Measurements from ENCODE around the gene SURF2. TPM values are rescaled to one million over a fixed set of nuclear protein-coding genes. Genes with fewer than 3 reads are reported as not detected.

Gene SURF2
- total RNA-seq, 3 donors from 2014 or later: 8.7 to 15.0 (median 11.4) TPM

DNA sequence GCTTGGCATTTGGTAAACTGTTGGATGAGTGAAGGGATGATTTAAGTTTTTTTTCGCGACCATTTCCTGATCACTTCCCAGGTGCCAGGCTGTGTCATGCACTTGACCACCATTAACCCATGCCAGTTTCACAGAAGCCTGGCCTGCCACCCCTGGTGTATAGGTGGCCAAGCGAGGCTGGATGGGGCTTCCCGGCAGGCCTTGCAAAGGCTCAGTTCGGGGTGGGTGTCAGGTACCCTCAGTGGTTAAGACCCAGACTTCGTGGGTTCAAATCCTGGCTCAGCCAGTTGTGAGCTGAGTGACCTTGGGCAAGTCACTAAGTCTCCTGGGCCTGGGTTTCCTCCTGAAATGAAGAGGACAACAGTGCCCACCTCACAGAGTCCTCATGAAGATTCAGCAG lies 10.8 kb upstream of the SURF2 start:
- intact Hi-C loops (cut with DNase I, micrococcal nuclease): no loop called here
- no peak overlapping the region for H3K4me3 ChIP-seq
- no peak for ATAC-seq
- no peak for DNase-seq
- peaks cover 19% of the 10 kb centered on the region for H3K4me1 ChIP-seq (ENCODE audit: low read depth)
- no peaks in the 10 kb centered on the region for H3K9me3 ChIP-seq
- H3K36me3 ChIP-seq (ENCODE audit: low read depth): peaks cover 9% of the 10 kb centered on the region
- TF ChIP-seq, protein P1, sequence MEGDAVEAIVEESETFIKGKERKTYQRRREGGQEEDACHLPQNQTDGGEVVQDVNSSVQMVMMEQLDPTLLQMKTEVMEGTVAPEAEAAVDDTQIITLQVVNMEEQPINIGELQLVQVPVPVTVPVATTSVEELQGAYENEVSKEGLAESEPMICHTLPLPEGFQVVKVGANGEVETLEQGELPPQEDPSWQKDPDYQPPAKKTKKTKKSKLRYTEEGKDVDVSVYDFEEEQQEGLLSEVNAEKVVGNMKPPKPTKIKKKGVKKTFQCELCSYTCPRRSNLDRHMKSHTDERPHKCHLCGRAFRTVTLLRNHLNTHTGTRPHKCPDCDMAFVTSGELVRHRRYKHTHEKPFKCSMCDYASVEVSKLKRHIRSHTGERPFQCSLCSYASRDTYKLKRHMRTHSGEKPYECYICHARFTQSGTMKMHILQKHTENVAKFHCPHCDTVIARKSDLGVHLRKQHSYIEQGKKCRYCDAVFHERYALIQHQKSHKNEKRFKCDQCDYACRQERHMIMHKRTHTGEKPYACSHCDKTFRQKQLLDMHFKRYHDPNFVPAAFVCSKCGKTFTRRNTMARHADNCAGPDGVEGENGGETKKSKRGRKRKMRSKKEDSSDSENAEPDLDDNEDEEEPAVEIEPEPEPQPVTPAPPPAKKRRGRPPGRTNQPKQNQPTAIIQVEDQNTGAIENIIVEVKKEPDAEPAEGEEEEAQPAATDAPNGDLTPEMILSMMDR (IDR thresholded peaks at IDR 0.05): no peak

DNA sequence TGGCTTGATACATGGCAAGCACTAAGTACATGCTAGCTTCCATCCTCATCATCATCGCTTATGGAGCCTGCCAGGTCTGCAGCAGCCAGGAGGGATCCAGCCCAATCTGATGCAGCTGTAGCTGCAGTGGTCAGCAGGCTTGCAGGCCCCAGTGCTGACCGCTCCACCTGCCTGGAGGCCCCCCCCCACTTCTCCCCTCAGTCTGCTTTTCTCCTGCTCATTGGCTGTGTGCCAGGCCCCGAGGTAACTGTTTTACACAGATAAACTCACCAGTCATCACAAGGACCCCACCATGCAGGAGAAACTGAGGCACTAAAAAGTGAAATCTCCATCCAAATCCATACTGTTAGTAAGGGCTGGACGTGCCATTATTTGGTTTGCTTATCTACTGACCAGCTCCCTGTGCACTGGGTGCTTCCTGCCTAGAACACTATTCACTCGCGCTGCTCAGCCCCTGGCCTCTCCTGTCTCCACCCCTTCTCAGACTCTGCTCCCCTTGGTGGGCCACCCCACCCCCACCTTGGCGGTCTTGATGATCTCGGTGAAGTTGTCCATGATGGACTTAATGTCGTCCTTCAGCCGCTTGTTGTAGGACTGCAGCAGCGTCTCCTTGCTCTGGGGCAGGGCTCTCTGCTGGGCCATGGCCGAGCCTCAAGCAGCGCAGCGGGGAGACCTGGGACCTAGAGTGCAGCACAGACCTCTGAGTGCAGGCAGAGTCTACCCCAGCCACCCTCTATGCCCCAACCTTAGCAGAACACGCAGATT lies 10.1 kb upstream of the SURF2 start:
- DNase-seq: no peak
- no peak overlapping the region for H3K4me3 ChIP-seq
- intact Hi-C loops (cut with DNase I, micrococcal nuclease): no loop called here
- H3K36me3 ChIP-seq (ENCODE audit: low read depth): peaks cover 14% of the 10 kb centered on the region
- H3K9me3 ChIP-seq: no peaks in the 10 kb centered on the region
- no peak for ATAC-seq
- TF ChIP-seq, protein P1 (IDR thresholded peaks at IDR 0.05): no peak
- H3K4me1 ChIP-seq (ENCODE audit: low read depth): peaks cover 19% of the 10 kb centered on the region

DNA sequence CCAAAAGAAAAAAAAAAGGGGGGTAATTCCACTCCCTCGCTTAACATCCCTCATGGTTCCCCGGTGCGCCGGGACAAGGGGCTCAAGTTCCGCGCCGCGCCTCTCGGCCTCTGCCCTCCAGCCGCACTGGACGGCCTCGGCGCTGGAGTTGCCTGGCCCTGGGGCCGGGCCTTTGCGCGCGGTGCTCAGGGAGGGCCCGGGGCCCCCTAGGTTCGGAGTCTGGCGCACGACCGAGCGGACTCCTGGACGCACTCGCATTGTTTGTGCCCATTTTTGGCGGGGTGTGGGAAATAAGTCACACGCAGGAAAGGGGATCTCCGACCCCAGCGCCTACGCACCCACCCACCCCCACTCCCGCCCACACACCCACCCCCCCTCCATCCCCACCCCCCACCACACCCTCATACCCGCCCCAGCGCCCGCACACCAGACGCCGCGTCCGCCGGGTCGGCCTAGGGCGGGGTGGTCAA lies 8.8 kb upstream of the SURF2 start:
- Histone ChIP-seq H3K4me3 (peak overlapping the region; percentile 95), H3K36me3 (ENCODE audit: low read depth) (peaks cover 20% of the 10 kb centered on the region), H3K4me1 (ENCODE audit: low read depth) (peaks cover 19% of the 10 kb centered on the region), H3K9me3 (no peaks in the 10 kb centered on the region)
- ATAC-seq: peak; percentile 69
- TF ChIP-seq, protein P1 (IDR thresholded peaks at IDR 0.05): no peak
- intact Hi-C loops (cut with DNase I, micrococcal nuclease): no loop called here
- peak in 2 of 3 donors; percentile 48 to 71 for DNase-seq

DNA sequence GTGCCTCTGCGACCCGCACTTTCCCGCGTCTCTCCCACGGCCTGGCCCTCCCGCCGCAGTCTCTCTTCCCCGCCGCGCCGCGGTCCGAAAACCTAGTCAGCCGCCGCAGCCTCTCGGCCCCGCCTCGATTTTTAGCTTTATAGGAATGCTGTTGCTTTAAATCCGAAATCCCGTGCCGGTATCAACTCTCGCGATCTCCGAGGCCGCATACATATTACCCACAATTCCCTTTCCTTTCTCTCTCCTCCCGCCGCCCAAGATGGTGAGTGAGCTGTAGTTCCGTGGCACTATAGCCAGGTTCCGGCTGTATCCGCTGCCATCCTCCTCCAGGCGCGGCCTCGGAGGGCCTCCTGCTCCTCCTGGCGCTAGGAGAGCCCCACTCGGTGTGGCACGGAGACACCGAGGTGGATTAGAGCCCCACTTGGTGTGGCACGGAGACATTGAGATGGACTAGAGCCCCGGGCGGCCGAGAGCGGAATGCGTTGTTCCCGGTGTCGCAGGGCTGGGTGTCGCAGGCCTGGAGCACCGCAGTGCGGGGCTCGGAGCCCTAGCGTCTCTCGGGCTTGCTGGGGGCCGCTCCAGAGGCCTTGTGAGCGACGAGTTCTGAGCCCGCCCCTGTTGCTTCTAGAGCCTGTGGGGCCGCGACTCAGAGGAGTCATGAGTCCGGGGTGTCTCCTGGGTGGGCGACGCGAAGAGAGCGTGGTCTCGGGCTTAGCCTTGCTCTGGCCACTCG lies 8.2 kb upstream of the SURF2 start, which contains the start of the genes MED22 and RPL7A:
Gene MED22 (minus strand): TSS at position 147 of the 733 bp plus-strand sequence. CDS start 1,469 bp downstream, outside the sequence.
Gene RPL7A (plus strand): TSS at position 234 of the 733 bp plus-strand sequence. CDS start 26 bp downstream, at position 260.
- Histone ChIP-seq H3K4me1 (ENCODE audit: low read depth) (peaks cover 19% of the 10 kb centered on the region), H3K36me3 (ENCODE audit: low read depth) (peaks cover 21% of the 10 kb centered on the region), H3K9me3 (no peaks in the 10 kb centered on the region), H3K4me3 (peak within 1 kb of the TSS; percentile 95)
- intact Hi-C loops (cut with DNase I, micrococcal nuclease): no loop called here
- peak; percentile 94 to 98 (median 94) for DNase-seq
- peak; percentile 94 for ATAC-seq
- TF ChIP-seq, protein P1 (IDR thresholded peaks at IDR 0.05): no peak

DNA sequence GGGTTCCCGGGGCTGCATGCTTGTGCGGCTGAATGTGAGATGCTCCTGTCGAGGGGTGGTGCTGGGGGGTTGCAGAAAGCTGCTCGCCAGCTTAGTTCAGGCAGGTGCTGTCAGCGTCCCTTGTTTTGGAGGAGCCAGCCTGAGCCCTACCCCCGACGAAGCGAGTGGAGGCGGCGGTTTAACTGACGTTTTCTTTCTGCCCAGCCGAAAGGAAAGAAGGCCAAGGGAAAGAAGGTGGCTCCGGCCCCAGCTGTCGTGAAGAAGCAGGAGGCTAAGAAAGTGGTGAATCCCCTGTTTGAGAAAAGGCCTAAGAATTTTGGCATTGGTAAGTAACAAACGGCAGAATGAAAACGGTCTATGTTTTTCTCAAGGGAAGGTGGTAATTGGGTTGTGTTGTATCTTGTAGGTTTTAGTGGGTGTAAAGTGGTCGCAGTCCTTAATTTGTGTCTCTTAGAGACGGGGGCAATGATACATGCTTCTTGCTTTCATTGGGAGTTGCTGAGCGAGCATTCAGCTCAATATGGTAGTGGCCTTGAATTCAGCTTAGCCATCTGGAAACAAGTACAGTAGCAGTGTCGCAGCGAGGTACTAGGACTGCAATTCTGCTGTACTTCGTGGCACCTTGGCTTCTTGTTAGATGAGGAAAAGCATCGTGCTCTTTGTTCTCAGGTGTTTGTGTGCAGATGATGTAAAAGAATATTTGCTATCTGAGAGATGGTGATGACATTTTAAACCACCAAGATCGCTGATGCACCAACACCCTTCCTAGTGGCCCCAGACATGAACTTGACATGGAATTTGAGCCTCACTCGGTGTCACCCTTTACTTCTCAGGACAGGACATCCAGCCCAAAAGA lies 7.4 kb upstream of the SURF2 start:
- peak overlapping the region; percentile 95 for H3K4me3 ChIP-seq
- H3K9me3 ChIP-seq: no peaks in the 10 kb centered on the region
- ATAC-seq (no peak), DNase-seq (no peak)
- TF ChIP-seq, protein P1 (IDR thresholded peaks at IDR 0.05): no peak
- H3K4me1 ChIP-seq (ENCODE audit: low read depth): peaks cover 19% of the 10 kb centered on the region
- peaks cover 21% of the 10 kb centered on the region for H3K36me3 ChIP-seq (ENCODE audit: low read depth)
- intact Hi-C loops (cut with DNase I, micrococcal nuclease): no loop called here
